Transverse colon (tissue), 4 donors: ENCODE results near the gene CTBP2. TPM values are rescaled to one million over a fixed set of nuclear protein-coding genes. Genes with fewer than 3 reads are reported as not detected.

ENCODE experiments used
- DNase-seq: peaks from one replicate; pipeline ENCODE4 v3.0.0-alpha.2; 2019
- H3K27ac ChIP-seq, 4 donors: fragments of 200-600 bp; sonication (generic); 2 replicates each; pipeline ENCODE4 v1.5.1; 2016 to 2018; ENCODE audit warnings: inconsistent platforms in 4 of 4
- H3K27me3 ChIP-seq: fragments of 200-600 bp; sonication (generic); 2 replicates; pipeline ENCODE4 v1.5.1; 2017; ENCODE audit warnings: inconsistent platforms
- H3K36me3 ChIP-seq, 4 donors: fragments of 200-600 bp; sonication (generic); 2 replicates each; pipeline ENCODE4 v1.5.1; 2017 to 2019; ENCODE audit warnings: inconsistent platforms in 4 of 4
- H3K4me1 ChIP-seq, 4 donors: fragments of 200-600 bp; sonication (generic); 2 replicates each; pipeline ENCODE4 v1.5.1; 2017 to 2020; ENCODE audit warnings: inconsistent platforms in 4 of 4
- H3K4me3 ChIP-seq, 4 donors: fragments of 200-600 bp; sonication (generic); 1 replicate in 1 of 4; 2 replicates in 3 of 4; pipeline versions ENCODE4 v1.5.1 to v1.6.1; 2017 to 2019; ENCODE audit warnings: inconsistent platforms in 4 of 4
- H3K9me3 ChIP-seq, 2 donors: fragments of 200-600 bp; sonication (generic); 2 replicates each; pipeline ENCODE4 v1.5.1; 2017 to 2019; ENCODE audit warnings: inconsistent platforms in 2 of 2
- EP300 ChIP-seq: sonication (generic); formaldehyde crosslinking; IDR thresholded peaks from one replicate; pipeline ENCODE4 v1.6.1; 2017; ENCODE audit warnings: antibody characterized with exemption, low read depth
- POLR2A ChIP-seq: fragments of 450-650 bp; IDR thresholded peaks from one replicate; pipeline ENCODE4 v1.6.1; 2016; ENCODE audit warnings: antibody characterized with exemption, mild to moderate bottlenecking, moderate library complexity
- POLR2AphosphoS5 ChIP-seq, 3 donors: sonication (generic); formaldehyde crosslinking; IDR thresholded peaks; one replicate each; pipeline ENCODE4 v1.6.1; 2016; ENCODE audit warnings: antibody characterized with exemption in 3 of 3
- WGBS, 2 donors: methylation state at CpG; one replicate each; pipeline ENCODE4 v1.1.5; 2018; ENCODE audit warnings: low coverage in 1 of 2; 5-methylcytosine and 5-hydroxymethylcytosine counted together
- in situ Hi-C, 4 donors: fragments of 200-750 bp; cut with MboI; loops; one replicate each; pipeline versions ENCODE4 v1.15.0 to v1.15.1; 2017; ENCODE audit warnings: low sequenced_read_pairs in 3 of 4, low pct_ligation_motif_present in 1 of 4, low pct_unique_long_range_greater_than_20kb in 1 of 4
- intact Hi-C: fragments of 100-400 bp; cut with DNase I; formaldehyde crosslinking; loops from one replicate; pipeline ENCODE4 v1.15.1; 2023; ENCODE audit warnings: low total_unique reads
- total RNA-seq, 4 donors: library from RNA; depleted of rRNA; stranded (reverse); fragments of >200 nt; gene quantifications; one replicate each; pipeline ENCODE4 v1.1.0, GENCODE V29; 2016
- TF ChIP-seq, protein P1 (sequence below), 5 experiments: fragments of 200-600 bp in 3 of 5; fragments of 450-650 bp in 2 of 5; sonication (generic) in 3 of 5; IDR thresholded peaks; 1 replicate in 2 of 5; 2 replicates in 3 of 5; pipeline ENCODE4 v1.5.1; 2016 to 2017; ENCODE audit warnings: antibody characterized with exemption in 5 of 5, inconsistent platforms in 3 of 5, mild to moderate bottlenecking in 2 of 5, moderate library complexity in 1 of 5

The CTBP2 gene
- total RNA-seq, 4 donors from 2014 or later = 71.9 to 247 (median 98.4) TPM

DNA sequence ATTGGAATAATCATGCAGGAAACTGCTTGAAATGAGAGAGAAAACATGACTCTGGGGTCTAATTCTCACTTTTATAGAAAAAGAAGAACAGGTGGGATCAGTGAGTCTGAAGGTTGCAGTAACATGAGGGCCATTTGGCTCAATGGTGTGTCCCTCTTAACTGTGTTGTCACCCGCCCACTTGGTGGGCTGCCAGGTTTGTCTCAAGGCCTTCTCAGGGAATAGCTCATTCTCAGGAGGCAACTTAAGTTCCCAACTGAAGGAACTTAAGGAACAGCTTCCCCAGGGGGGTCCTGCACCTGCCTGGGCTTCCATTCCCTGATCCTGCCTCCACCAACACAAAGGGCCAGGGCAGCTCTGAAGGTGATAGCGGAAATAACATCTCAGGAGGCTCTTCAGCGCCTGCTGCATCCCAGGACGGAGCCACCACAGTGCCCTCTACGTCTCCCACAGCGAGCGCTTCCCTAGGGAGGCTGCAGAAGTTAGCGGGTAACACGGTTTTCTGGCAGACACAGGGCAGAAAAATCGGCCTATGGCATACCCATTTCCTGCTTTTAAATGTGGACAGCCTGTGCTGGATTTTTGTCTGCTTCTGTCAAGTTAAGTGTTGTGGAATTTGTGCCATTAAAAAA lies 129.7 kb downstream of the CTBP2 start:
- intact Hi-C loops = no loop called here
- Histone ChIP-seq H3K27ac (no peak overlapping the region), H3K4me1 (peaks cover 0 to 28% (median 9%) of the 10 kb centered on the region in 4 donors), H3K4me3 (no peak overlapping the region), H3K36me3 (no peaks in the 10 kb centered on the region), H3K27me3 (no peaks in the 10 kb centered on the region), H3K9me3 (no peaks in the 10 kb centered on the region)
- in situ Hi-C loops = loop anchor here in 1 of 4 donors (25.0 kb wide), 1 partner anchor 682 kb away; the partner anchor contains the start of gene EDRF1
- no peak for DNase-seq
- WGBS, 2 donors = 80 to 88% methylated on average over 3 to 10 of the region's 10 CpGs
- TF ChIP-seq POLR2A = no peak
- TF ChIP-seq EP300 = no peak
- TF ChIP-seq, protein P1, sequence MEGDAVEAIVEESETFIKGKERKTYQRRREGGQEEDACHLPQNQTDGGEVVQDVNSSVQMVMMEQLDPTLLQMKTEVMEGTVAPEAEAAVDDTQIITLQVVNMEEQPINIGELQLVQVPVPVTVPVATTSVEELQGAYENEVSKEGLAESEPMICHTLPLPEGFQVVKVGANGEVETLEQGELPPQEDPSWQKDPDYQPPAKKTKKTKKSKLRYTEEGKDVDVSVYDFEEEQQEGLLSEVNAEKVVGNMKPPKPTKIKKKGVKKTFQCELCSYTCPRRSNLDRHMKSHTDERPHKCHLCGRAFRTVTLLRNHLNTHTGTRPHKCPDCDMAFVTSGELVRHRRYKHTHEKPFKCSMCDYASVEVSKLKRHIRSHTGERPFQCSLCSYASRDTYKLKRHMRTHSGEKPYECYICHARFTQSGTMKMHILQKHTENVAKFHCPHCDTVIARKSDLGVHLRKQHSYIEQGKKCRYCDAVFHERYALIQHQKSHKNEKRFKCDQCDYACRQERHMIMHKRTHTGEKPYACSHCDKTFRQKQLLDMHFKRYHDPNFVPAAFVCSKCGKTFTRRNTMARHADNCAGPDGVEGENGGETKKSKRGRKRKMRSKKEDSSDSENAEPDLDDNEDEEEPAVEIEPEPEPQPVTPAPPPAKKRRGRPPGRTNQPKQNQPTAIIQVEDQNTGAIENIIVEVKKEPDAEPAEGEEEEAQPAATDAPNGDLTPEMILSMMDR (IDR thresholded peaks at IDR 0.05) = no peak
- TF ChIP-seq POLR2AphosphoS5 (IDR thresholded peaks at IDR 0.05) = no peak

DNA sequence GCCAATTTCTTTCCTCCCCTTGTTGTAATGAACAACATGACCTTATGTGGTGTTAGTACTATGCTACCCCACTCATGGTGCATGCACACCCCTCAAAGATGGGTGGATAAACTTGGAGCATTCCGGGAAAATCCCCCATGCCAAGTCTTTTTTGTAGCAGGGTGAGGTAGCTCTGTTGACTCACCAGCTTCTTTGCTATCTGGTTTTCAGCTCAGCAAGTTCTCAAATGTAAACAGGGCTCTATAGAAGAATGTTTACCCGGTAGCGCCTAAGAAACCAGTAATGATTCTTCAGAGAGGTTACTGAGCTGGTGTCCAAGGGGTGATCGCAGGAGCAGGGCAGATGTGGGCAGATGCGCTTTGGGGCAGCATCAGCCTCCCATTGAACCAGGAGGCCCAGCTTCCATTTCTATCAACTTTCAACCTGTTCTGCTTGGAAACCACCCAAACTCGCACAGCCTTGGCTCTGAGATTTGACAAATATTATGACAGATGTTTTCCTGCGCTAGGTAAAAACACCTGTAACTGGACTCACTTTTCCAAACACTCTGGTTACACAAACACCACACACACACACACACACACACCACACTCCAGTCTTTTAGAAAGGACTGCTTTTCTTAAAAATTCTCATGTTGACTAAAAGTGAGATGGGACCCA lies 130.7 kb downstream of the CTBP2 start:
- no peak for TF ChIP-seq POLR2AphosphoS5 (IDR thresholded peaks at IDR 0.05)
- TF ChIP-seq POLR2A = no peak
- TF ChIP-seq, protein P1 (IDR thresholded peaks at IDR 0.05) = no peak
- no peak for TF ChIP-seq EP300
- in situ Hi-C loops = loop anchor here in 1 of 4 donors (25.0 kb wide), 1 partner anchor 683 kb away; the partner anchor contains the start of gene EDRF1
- H3K27me3 ChIP-seq = no peaks in the 10 kb centered on the region
- peak overlapping the region in 1 of 4 donors; percentile 24 for H3K27ac ChIP-seq
- H3K36me3 ChIP-seq = no peaks in the 10 kb centered on the region
- 63 to 64% methylated on average over 2 to 7 of the region's 7 CpGs for WGBS, 2 donors
- H3K4me1 ChIP-seq = peaks cover 5 to 28% (median 12%) of the 10 kb centered on the region in 4 donors
- intact Hi-C loops = no loop called here
- H3K4me3 ChIP-seq = no peak overlapping the region
- DNase-seq = no peak
- no peaks in the 10 kb centered on the region for H3K9me3 ChIP-seq

DNA sequence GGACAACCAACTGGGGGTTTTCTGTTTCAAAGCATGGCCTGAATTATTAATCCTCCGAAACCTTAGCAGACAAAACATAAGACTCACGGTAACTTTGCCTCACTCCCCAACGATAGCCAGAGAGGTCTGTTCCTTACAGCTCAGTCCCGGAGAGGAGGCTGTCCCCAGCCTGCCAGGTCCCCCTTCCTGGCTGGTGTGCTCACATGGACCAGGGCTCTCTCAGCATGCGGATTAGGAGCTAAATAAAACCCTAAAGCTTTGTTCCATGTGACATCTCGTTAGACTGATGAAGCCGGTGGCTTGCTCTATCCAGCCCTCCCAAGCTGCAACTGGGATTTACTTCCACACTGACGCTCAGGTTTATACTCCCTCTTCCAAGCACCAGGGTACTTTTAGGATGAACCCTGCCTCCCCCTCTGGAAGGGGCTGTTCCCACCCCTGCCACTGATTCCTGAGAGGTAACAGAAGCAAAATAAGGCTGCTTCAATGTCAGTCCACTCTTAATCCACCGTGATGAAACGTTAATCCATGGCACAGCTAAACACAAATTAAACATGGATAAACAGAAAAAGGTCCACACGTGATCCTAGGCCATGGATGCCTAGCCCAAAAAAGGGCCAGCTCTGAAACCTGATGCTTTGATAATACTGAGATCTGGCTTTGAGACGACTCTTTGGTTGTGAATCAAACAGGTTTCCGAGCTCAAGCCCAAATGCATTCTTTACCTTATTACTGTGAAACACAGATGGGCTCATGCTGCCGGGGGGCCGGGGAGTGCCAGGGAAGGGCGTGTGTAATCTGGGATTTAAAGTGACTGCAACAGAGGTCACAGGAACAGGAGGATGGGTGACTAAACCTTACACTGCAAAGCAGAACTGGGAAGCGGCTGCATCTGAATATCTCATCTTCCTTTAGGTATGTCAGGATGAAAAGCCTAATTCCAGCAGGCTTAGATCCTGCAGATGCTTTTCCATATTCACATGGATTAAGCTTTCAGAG lies 132.2 kb downstream of the CTBP2 start:
- TF ChIP-seq POLR2AphosphoS5 (IDR thresholded peaks at IDR 0.05) = no peak
- no peak for TF ChIP-seq EP300
- TF ChIP-seq, protein P1 (IDR thresholded peaks at IDR 0.05) = no peak
- no peak for TF ChIP-seq POLR2A
- H3K4me3 ChIP-seq = no peak overlapping the region
- no peaks in the 10 kb centered on the region for H3K9me3 ChIP-seq
- no peak overlapping the region for H3K27ac ChIP-seq
- intact Hi-C loops (no loop called here), in situ Hi-C loops (loop anchor here in 1 of 4 donors (25.0 kb wide), 1 partner anchor 684 kb away; the partner anchor contains the start of gene EDRF1)
- no peaks in the 10 kb centered on the region for H3K27me3 ChIP-seq
- no peak for DNase-seq
- H3K36me3 ChIP-seq = no peaks in the 10 kb centered on the region
- peaks cover 21 to 43% (median 27%) of the 10 kb centered on the region in 4 donors for H3K4me1 ChIP-seq
- WGBS, 2 donors = 63 to 75% methylated on average over 7 to 17 of the region's 17 CpGs
